Caco-2 (cell line): Measurements from ENCODE around the gene PFKP. TPM values are rescaled to one million over a fixed set of nuclear protein-coding genes. Genes with fewer than 3 reads are reported as not detected.
"Not testable (repeated sequence)": the region's sequence is repeated elsewhere in the genome, so short reads cannot be mapped to it uniquely, and the experiment has no call there.

Source experiments
- BruUV-seq: library from RNA; stranded (reverse); fragments of 400-500 nt; replicated peaks from 2 replicates; lab custom pipeline; 2021; lab: Mats Ljungman, UMichigan
- CTCF ChIA-PET: fragments of 300-600 bp; sonication (Branson Sonifier 250); formaldehyde crosslinking; loops from one replicate; lab custom pipeline; 2022; ENCODE audit warnings: antibody characterized with exemption; lab: Charles Lee
- POLR2A ChIA-PET: fragments of 300-600 bp; sonication (Branson Sonifier 250); formaldehyde crosslinking; loops from one replicate; lab custom pipeline; 2022; ENCODE audit warnings: antibody characterized with exemption; lab: Charles Lee
- DNase-seq, 2 experiments: peaks; one replicate each; pipeline versions ENCODE4 v3.0.0 to v3.0.0-alpha.2; 2020 to 2022
- H3K27me3 ChIP-seq: replicated peaks from 2 replicates; pipeline ENCODE4 v1.6.0; 2011; ENCODE audit warnings: low read length; ENCODE audit not compliant: control insufficient read depth, insufficient read depth
- H3K36me3 ChIP-seq: 2 replicates; pipeline ENCODE4 v1.5.1; 2011; ENCODE audit warnings: low read length; ENCODE audit not compliant: control insufficient read depth, insufficient read depth
- H3K4me1 ChIP-seq: fragments of 250-450 bp; sonication (Bioruptor Pico); 2 replicates; pipeline ENCODE4 v1.5.1; 2020; ENCODE audit warnings: mild to moderate bottlenecking
- H3K4me3 ChIP-seq: 2 replicates; pipeline ENCODE4 v1.5.1; 2011; ENCODE audit warnings: low read depth, mild to moderate bottlenecking, control low read depth, low read length
- H3K9me3 ChIP-seq: fragments of 250-450 bp; sonication (Bioruptor Pico); 2 replicates; pipeline ENCODE4 v1.5.1; 2020; ENCODE audit warnings: mild to moderate bottlenecking, moderate library complexity
- H3K27ac Mint-ChIP-seq: one replicate; pipeline ENCODE4 v1.8.0; 2022; ENCODE audit warnings: mixed read lengths; ENCODE audit not compliant: unreplicated experiment
- H3K27me3 Mint-ChIP-seq: one replicate; pipeline ENCODE4 v1.8.0; 2022; ENCODE audit warnings: mixed read lengths; ENCODE audit not compliant: insufficient read depth, unreplicated experiment
- H3K36me3 Mint-ChIP-seq: one replicate; pipeline ENCODE4 v1.8.0; 2022; ENCODE audit warnings: mild to moderate bottlenecking, mixed read lengths; ENCODE audit not compliant: insufficient read depth, unreplicated experiment
- H3K4me1 Mint-ChIP-seq: one replicate; pipeline ENCODE4 v1.8.0; 2022; ENCODE audit warnings: low read depth, mixed read lengths; ENCODE audit not compliant: unreplicated experiment
- H3K4me3 Mint-ChIP-seq: one replicate; pipeline ENCODE4 v1.8.0; 2022; ENCODE audit warnings: mild to moderate bottlenecking, moderate library complexity, mixed read lengths; ENCODE audit not compliant: unreplicated experiment
- H3K9me3 Mint-ChIP-seq: one replicate; pipeline ENCODE4 v1.8.0; 2022; ENCODE audit warnings: mixed read lengths; ENCODE audit not compliant: unreplicated experiment
- intact Hi-C: fragments of 100-400 bp; cut with micrococcal nuclease; formaldehyde crosslinking; loops from one replicate; pipeline ENCODE4 v1.10.0; 2022; ENCODE audit not compliant: unreplicated experiment
- total RNA-seq: library from RNA; stranded (reverse); gene quantifications from 2 replicates; pipeline ENCODE4 v1.2.3, GENCODE V29; 2022
- TF ChIP-seq, protein P1 (sequence below), 2 experiments: fragments of 200-600 bp in 1 of 2; IDR thresholded peaks; 1 replicate in 1 of 2; 2 replicates in 1 of 2; pipeline versions ENCODE4 v1.5.1 to v1.8.0; 2011 to 2022; ENCODE audit warnings: antibody characterized with exemption in 1 of 2, control low read depth in 1 of 2, inconsistent platforms in 1 of 2, low read depth in 1 of 2, low read length in 1 of 2, mild to moderate bottlenecking in 1 of 2, moderate library complexity in 1 of 2; ENCODE audit not compliant: insufficient read depth in 1 of 2, severe bottlenecking in 1 of 2, unreplicated experiment in 1 of 2

Gene PFKP
- total RNA-seq, 1 experiment from 2014 or later = 218 TPM

DNA sequence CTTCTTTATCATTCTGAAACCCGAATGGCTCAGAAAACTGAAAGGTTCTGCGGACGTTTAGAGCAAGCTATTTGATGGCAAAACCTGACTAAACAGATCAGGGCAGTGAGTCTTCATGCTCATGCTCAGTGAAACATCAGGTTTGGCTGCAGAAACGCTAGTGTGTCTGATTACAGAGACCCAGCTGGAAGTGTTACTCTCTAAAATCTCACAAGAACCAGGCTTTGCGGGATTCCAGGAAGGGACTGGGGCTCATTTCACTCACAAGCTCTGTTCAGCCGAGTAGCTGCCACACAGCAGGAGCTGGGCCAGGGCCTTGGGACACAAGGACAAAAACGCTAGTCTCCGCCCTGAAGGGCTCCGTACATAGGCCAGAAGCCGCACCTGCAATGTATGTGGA, 102.3 kb downstream of the PFKP start:
- no peaks in the 10 kb centered on the region for H3K27me3 ChIP-seq
- no peaks in the 10 kb centered on the region for H3K9me3 Mint-ChIP-seq
- no peak overlapping the region for H3K4me3 Mint-ChIP-seq
- ChIA-PET POLR2A (no interaction called here), CTCF (no interaction called here)
- peaks cover 1% of the 10 kb centered on the region; the same call in 1 of the 2 replicates for H3K36me3 ChIP-seq
- H3K4me1 ChIP-seq = peaks cover 5% of the 10 kb centered on the region; the same call in 1 of the 2 replicates
- H3K9me3 ChIP-seq = no peaks in the 10 kb centered on the region
- H3K27ac Mint-ChIP-seq = no peak overlapping the region
- no peak overlapping the region for H3K4me3 ChIP-seq
- peaks cover 8% of the 10 kb centered on the region for H3K4me1 Mint-ChIP-seq
- H3K36me3 Mint-ChIP-seq = peaks cover 43% of the 10 kb centered on the region
- no peak for DNase-seq
- TF ChIP-seq, protein P1, sequence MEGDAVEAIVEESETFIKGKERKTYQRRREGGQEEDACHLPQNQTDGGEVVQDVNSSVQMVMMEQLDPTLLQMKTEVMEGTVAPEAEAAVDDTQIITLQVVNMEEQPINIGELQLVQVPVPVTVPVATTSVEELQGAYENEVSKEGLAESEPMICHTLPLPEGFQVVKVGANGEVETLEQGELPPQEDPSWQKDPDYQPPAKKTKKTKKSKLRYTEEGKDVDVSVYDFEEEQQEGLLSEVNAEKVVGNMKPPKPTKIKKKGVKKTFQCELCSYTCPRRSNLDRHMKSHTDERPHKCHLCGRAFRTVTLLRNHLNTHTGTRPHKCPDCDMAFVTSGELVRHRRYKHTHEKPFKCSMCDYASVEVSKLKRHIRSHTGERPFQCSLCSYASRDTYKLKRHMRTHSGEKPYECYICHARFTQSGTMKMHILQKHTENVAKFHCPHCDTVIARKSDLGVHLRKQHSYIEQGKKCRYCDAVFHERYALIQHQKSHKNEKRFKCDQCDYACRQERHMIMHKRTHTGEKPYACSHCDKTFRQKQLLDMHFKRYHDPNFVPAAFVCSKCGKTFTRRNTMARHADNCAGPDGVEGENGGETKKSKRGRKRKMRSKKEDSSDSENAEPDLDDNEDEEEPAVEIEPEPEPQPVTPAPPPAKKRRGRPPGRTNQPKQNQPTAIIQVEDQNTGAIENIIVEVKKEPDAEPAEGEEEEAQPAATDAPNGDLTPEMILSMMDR (IDR thresholded peaks at IDR 0.05; ENCODE audit: insufficient read depth in 1 of 2, low read depth in 1 of 2, low read length in 1 of 2, severe bottlenecking in 1 of 2, unreplicated experiment in 1 of 2) = no peak
- no TSS peak for BruUV-seq
- intact Hi-C loops = loop anchor here (5.0 kb wide), 1 partner anchor 573 kb away; no protein-coding TSS in a partner anchor
- no peaks in the 10 kb centered on the region for H3K27me3 Mint-ChIP-seq

DNA sequence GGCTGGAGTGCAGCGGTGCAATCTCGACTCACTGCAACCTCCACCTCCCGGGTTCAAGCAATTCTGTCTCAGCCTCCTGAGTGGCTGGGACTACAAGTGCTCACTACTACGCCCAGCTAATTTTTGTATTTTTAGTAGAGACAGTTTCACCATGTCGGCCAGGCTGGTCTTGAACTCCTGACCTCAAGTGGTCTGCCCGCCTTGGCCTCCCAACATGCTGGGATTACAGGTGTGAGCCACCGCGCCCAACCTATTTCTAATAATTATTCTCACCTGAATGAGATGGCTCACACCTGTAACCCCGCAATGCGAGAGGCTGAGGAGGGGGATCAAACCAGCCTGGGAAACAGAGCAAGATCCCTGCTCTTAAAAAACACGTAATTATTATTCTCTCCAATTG, 104.1 kb downstream of the PFKP start:
- peak in 1 of 2 experiments; percentile 27 for DNase-seq
- H3K9me3 Mint-ChIP-seq, H3K4me1 ChIP-seq, POLR2A ChIA-PET, H3K27me3 Mint-ChIP-seq, H3K4me1 Mint-ChIP-seq, H3K36me3 ChIP-seq, H3K9me3 ChIP-seq, BruUV-seq, CTCF ChIA-PET, H3K27me3 ChIP-seq: not testable (repeated sequence)
- Mint-ChIP-seq H3K27ac (peak overlapping the region; percentile 81), H3K36me3 (peaks cover 29% of the 10 kb centered on the region), H3K4me3 (peak overlapping the region; percentile 79)
- peak overlapping the region; percentile 99 for H3K4me3 ChIP-seq
- intact Hi-C loops = loop anchor here (5.0 kb wide), 1 partner anchor 571 kb away; no protein-coding TSS in a partner anchor

DNA sequence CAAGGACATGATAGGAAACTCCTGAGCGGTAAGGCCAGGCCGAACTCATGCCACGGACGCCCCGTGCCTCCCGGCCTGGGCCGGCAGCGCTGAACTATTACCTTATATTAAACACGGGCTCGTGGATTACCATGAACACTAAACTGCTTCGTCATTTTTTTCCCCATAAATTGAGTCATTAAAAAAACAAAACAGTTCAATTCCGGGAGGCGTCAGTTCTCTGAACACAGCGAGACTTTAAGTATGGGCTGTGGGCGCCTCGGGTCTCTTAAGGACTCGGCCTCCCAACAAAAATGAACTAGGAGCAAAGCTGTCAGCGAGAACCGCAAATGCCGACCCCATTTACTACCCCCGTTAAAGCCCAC, 104.7 kb downstream of the PFKP start:
- CTCF ChIA-PET = interaction anchor here (0.7 to 2.3 kb wide), 3 partner anchors 21 to 1116 kb away, joined by 3 to 9 read pairs (median 3); no protein-coding TSS in a partner anchor
- H3K27me3 ChIP-seq = no peaks in the 10 kb centered on the region
- TF ChIP-seq, protein P1 (IDR thresholded peaks at IDR 0.05; ENCODE audit: insufficient read depth in 1 of 2, low read depth in 1 of 2, low read length in 1 of 2, severe bottlenecking in 1 of 2, unreplicated experiment in 1 of 2) = no peak
- Mint-ChIP-seq H3K4me3 (peak overlapping the region; percentile 79), H3K27me3 (peaks cover 5% of the 10 kb centered on the region), H3K9me3 (no peaks in the 10 kb centered on the region), H3K36me3 (peaks cover 24% of the 10 kb centered on the region), H3K4me1 (peaks cover 8% of the 10 kb centered on the region), H3K27ac (peak overlapping the region; percentile 81)
- no peaks in the 10 kb centered on the region; the same call in 1 of the 2 replicates for H3K36me3 ChIP-seq
- peak overlapping the region; percentile 99 for H3K4me3 ChIP-seq
- peaks cover 5% of the 10 kb centered on the region; the same call in 1 of the 2 replicates for H3K4me1 ChIP-seq
- DNase-seq = peak in 1 of 2 experiments; percentile 30
- POLR2A ChIA-PET = interaction anchor here (0.8 to 1.8 kb wide), 5 partner anchors 8 to 118 kb away, joined by 3 to 14 read pairs (median 3); no protein-coding TSS in a partner anchor
- intact Hi-C loops = loop anchor here (2.0 to 5.0 kb wide), 3 partner anchors 41 to 570 kb away; no protein-coding TSS in a partner anchor
- BruUV-seq = no TSS peak
- H3K9me3 ChIP-seq = no peaks in the 10 kb centered on the region
